Aortic smooth muscle cell (primary cell): ENCODE data around the gene THEM5. TPM values are rescaled to one million over a fixed set of nuclear protein-coding genes. Genes with fewer than 3 reads are reported as not detected.

ENCODE experiments used
- total RNA-seq: library from RNA; depleted of rRNA; stranded (reverse); fragments of >200 nt; gene quantifications from 2 replicates; pipeline ENCODE4 v1.2.3, GENCODE V29; 2014

THEM5 gene, protein sequence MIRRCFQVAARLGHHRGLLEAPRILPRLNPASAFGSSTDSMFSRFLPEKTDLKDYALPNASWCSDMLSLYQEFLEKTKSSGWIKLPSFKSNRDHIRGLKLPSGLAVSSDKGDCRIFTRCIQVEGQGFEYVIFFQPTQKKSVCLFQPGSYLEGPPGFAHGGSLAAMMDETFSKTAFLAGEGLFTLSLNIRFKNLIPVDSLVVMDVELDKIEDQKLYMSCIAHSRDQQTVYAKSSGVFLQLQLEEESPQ
- total RNA-seq = not detected in 2 replicates

DNA sequence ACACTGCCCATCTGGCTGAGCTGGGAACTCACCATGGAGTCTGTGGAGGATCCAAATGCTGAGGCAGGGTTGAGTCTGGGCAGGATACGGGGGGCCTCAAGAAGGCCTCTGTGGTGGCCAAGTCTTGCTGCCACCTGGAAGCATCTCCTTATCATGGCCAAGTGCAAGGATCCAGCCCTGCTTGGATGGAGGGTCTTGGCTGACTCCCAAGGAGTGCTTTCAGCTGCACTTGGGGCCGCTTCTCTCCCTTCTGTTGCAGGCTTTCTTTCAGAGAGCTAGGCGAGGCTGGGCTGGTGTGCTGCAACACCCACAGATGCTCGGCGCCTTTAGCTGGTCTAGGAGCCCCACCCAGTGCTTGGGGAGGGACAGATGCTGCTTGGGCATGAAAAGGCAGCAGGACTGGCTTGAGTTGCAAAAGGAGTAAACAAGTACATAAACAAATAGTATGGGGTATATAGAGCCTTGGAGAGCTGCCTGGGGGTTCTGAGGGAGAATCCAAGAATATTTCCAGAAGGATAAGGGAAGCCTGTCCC, at the start of gene THEM5:
TSS of gene THEM5 (minus strand) at position 302 of the 533 bp plus-strand sequence. CDS start at position 155, 147 bp downstream.

DNA sequence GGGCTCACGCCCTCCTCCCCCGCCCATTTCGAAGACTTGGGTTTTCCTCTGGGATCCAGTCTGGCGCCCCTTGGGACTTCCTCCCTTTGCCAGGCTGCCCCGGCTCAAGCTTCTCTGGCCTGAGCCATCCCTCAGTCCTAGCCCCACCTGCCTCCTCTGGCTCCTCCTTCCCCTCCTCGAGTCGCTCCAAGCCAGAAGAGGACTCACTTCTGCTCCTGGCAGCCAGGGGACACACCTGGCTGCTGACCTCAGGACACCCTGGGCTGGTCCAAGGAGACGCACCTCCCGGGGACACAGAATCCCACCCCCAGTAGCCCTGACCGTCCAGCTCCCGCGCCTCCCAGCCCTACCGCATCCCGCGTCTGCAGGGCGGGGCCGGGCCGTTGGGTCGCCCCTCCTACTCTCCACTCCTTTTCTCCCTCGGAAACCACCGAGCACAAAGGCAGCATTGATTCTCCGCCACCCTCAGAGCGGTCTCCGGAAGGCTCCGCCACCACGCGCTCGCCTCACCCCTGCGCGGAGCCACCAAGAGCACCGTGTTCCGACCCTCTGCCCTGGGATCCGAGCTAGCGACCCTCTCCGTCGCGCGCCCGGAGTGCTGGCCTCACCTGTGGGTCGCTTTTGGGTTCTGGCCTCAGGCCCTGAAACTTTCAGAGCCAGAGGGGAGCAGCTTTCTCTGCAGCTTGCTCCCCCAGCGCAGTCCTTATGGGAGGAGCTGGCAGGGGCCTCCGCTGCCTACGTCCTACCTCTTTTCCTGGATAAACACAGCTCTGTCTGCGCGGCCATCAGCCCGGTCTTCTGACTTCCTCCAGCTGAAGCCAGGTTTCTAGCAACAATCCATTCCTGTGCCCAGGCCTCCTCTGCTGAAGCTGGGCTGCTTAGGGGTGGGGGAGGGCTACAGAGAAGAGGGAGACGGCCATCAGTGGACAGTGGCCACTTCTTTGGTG, 13.8 kb downstream of the THEM5 start, which contains the start of gene C2CD4D:
TSS of gene C2CD4D (minus strand) at position 364 of the 947 bp plus-strand sequence. CDS start 831 bp downstream, outside the sequence.

DNA sequence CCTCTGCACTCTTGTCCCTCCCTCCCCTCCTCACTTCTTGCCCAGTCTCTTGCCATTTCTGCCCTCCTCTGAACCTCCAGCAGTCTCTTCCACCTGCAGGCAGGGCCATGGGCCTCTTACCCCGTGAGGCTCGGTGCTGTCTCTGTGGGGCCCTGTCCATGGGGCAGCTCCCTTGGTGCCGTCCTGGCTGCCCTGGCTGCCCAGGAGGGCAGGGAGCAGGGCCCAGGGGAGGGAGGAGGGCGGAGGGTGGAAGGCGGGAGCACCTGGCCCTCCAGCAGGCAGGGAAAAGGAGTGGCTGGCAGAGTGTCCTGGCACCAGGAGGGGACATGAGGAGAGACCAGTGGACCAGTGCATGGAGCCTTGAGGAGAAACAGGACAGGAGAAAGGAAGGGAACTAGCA, 21.9 kb downstream of the THEM5 start, which contains the start of gene RORC:
TSS of gene RORC (minus strand) at position 198 of the 400 bp plus-strand sequence. CDS start at position 160, 38 bp downstream.

DNA sequence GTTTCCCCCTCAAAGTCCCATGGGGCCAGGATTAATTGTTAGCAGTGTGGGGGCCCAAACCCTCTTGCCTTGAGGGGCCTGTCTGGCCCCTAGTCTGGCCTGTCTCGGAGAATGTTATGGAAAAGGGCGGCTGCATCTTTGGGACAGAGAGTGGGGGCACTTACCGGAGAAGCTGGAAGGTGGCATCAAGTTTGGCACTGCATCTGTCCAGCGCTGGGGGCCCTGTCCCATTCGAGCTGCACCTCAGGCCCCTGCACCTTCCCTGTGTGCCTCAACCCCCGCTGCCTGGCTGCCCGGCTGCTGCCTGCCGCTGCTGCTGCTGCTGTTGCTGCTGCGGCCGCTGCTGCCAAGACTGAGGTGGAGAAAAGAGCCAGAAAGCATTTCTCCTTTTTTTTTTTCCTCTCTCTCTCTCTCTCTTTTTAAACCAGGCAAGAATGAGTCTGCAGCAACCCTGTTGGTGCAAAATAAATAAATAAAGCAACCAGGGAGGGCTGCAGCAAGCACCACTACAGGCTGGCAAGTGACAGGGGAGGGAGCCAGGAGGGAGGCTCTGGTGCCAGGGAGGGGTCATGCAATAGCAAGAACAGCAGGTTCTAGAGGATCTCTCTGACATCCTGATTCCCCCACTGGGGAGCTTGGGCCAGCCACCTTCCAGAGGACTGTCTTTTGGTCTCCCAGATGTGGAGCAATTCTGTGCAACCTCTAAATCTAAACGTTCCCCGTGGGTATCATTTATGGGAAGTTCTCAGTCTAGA, 48.3 kb downstream of the THEM5 start, which contains the start of gene LINGO4:
TSS of gene LINGO4 (minus strand) at position 354 of the 755 bp plus-strand sequence. CDS start 2,715 bp downstream, outside the sequence.

Other genes starting within 250 kb of the THEM5 start
- 22.5 and 23.3 TPM in 2 replicates for gene SNX27, start 241.7 kb downstream of the THEM5 start, total RNA-seq
- gene CELF3, start 136.9 kb downstream of the THEM5 start, total RNA-seq = not detected in 2 replicates
- gene RIIAD1, start 132.2 kb downstream of the THEM5 start, total RNA-seq = 1.1 TPM in 1 of 2 replicates, not detected in the other
- 66.6 and 73.0 TPM in 2 replicates for gene MRPL9, start 90.2 kb downstream of the THEM5 start, total RNA-seq
- 2.3 and 2.4 TPM in 2 replicates for gene TDRKH, start 63.2 kb downstream of the THEM5 start, total RNA-seq
- gene LINGO4, start 48.3 kb downstream of the THEM5 start, total RNA-seq = not detected in 2 replicates
- not detected in 2 replicates for gene RORC, start 21.9 kb downstream of the THEM5 start, total RNA-seq
- gene C2CD4D, start 13.9 kb downstream of the THEM5 start, total RNA-seq = not detected in 2 replicates
- gene THEM4, start 55.8 kb upstream of the THEM5 start, total RNA-seq = 8.5 and 10.7 TPM in 2 replicates
- 117 and 153 TPM in 2 replicates for gene S100A10, start 140.1 kb upstream of the THEM5 start, total RNA-seq
- 75.0 and 86.0 TPM in 2 replicates for gene S100A11, start 183.3 kb upstream of the THEM5 start, total RNA-seq
- gene TCHHL1, start 235.4 kb upstream of the THEM5 start, total RNA-seq = not detected in 2 replicates